Osteocyte (in vitro differentiated cells): ENCODE data around the gene DISC1. TPM values are rescaled to one million over a fixed set of nuclear protein-coding genes. Genes with fewer than 3 reads are reported as not detected.
"Not testable (repeated sequence)": the region's sequence is repeated elsewhere in the genome, so short reads cannot be mapped to it uniquely, and the experiment has no call there.

Experiments used
- DNase-seq: peaks from one replicate; pipeline ENCODE4 v3.0.0; 2021; ENCODE audit warnings: mixed read lengths; ENCODE audit not compliant: unreplicated experiment; ENCODE audit errors: extremely low spot score
- H3K27ac Mint-ChIP-seq: one replicate; pipeline ENCODE4 v1.8.0; 2021; ENCODE audit warnings: mild to moderate bottlenecking, mixed read lengths; ENCODE audit not compliant: unreplicated experiment
- H3K27me3 Mint-ChIP-seq: one replicate; pipeline ENCODE4 v1.8.0; 2021; ENCODE audit warnings: mixed read lengths; ENCODE audit not compliant: unreplicated experiment
- H3K36me3 Mint-ChIP-seq: one replicate; pipeline ENCODE4 v1.8.0; 2021; ENCODE audit warnings: mixed read lengths; ENCODE audit not compliant: unreplicated experiment
- H3K4me1 Mint-ChIP-seq: one replicate; pipeline ENCODE4 v1.8.0; 2021; ENCODE audit warnings: mixed read lengths; ENCODE audit not compliant: unreplicated experiment
- H3K4me3 Mint-ChIP-seq: one replicate; pipeline ENCODE4 v1.8.0; 2021; ENCODE audit warnings: mild to moderate bottlenecking, moderate library complexity, mixed read lengths; ENCODE audit not compliant: unreplicated experiment
- H3K9me3 Mint-ChIP-seq: one replicate; pipeline ENCODE4 v1.8.0; 2021; ENCODE audit warnings: mixed read lengths; ENCODE audit not compliant: unreplicated experiment
- CTCF ChIP-seq: fragments of 200-600 bp; sonication (generic); IDR thresholded peaks from 2 replicates; pipeline ENCODE4 v1.5.0; 2021; ENCODE audit warnings: antibody characterized with exemption, mild to moderate bottlenecking, moderate library complexity
- total RNA-seq: library from RNA; stranded (reverse); gene quantifications from 2 replicates; pipeline ENCODE4 v1.2.1, GENCODE V29; 2021

DISC1 gene
- total RNA-seq, 1 donor from 2014 or later = 15.6 TPM

GRCh38 chr1:231584117-231584516, 42.5 kb upstream of the DISC1 start:
- DNase-seq = no peak
- Mint-ChIP-seq H3K4me1 (peaks cover 3% of the 10 kb centered on the region), H3K36me3 (peaks cover 2% of the 10 kb centered on the region), H3K27ac (no peak overlapping the region), H3K27me3 (no peaks in the 10 kb centered on the region), H3K9me3 (no peaks in the 10 kb centered on the region), H3K4me3 (no peak overlapping the region)
- peak; percentile 49 for TF ChIP-seq CTCF

GRCh38 chr1:231584921-231585320, 41.7 kb upstream of the DISC1 start:
- DNase-seq = no peak
- Mint-ChIP-seq H3K27ac (no peak overlapping the region), H3K4me3 (no peak overlapping the region), H3K27me3 (no peaks in the 10 kb centered on the region), H3K36me3 (no peaks in the 10 kb centered on the region), H3K9me3 (no peaks in the 10 kb centered on the region), H3K4me1 (peaks cover 3% of the 10 kb centered on the region)
- no peak for TF ChIP-seq CTCF

GRCh38 chr1:231590453-231591198, 36.0 kb upstream of the DISC1 start:
- Mint-ChIP-seq H3K27ac (no peak overlapping the region), H3K9me3 (no peaks in the 10 kb centered on the region), H3K4me3 (no peak overlapping the region), H3K4me1 (peaks cover 7% of the 10 kb centered on the region), H3K27me3 (no peaks in the 10 kb centered on the region), H3K36me3 (no peaks in the 10 kb centered on the region)
- peak; percentile 81 for TF ChIP-seq CTCF
- no peak for DNase-seq

- no peak for DNase-seq
- Mint-ChIP-seq H3K27me3 (no peaks in the 10 kb centered on the region), H3K4me3 (no peak overlapping the region), H3K36me3 (no peaks in the 10 kb centered on the region), H3K4me1 (peaks cover 15% of the 10 kb centered on the region), H3K27ac (no peak overlapping the region), H3K9me3 (no peaks in the 10 kb centered on the region)
- TF ChIP-seq CTCF = no peak
Observed at GRCh38 chr1:231591466-231591865, 35.1 kb upstream of the DISC1 start.

GRCh38 chr1:231592809-231593208, 33.8 kb upstream of the DISC1 start:
- H3K36me3 Mint-ChIP-seq = no peaks in the 10 kb centered on the region
- peaks cover 21% of the 10 kb centered on the region for H3K4me1 Mint-ChIP-seq
- H3K9me3 Mint-ChIP-seq = no peaks in the 10 kb centered on the region

GRCh38 chr1:231593264-231593663, 33.3 kb upstream of the DISC1 start:
- H3K4me1 Mint-ChIP-seq = peaks cover 21% of the 10 kb centered on the region
- not testable (repeated sequence) for H3K4me3 Mint-ChIP-seq, H3K36me3 Mint-ChIP-seq, H3K27ac Mint-ChIP-seq, H3K27me3 Mint-ChIP-seq, H3K9me3 Mint-ChIP-seq, DNase-seq

More at GRCh38 chr1:231592809-231593208, 33.8 kb upstream of the DISC1 start:
- Mint-ChIP-seq H3K27me3 (no peaks in the 10 kb centered on the region), H3K27ac (no peak overlapping the region), H3K4me3 (no peak overlapping the region)
- no peak for TF ChIP-seq CTCF
- DNase-seq = no peak
